K562 (cell line): ENCODE measurements around the gene KIFC3. TPM values are rescaled to one million over a fixed set of nuclear protein-coding genes. Genes with fewer than 3 reads are reported as not detected.
A peak's percentile ranks its signal among the peaks of the same experiment; 100 is the strongest.

Experiments used
- MLX ChIP-seq, 2 experiments: fragments of 450-650 bp in 1 of 2; sonication (generic) in 1 of 2; formaldehyde crosslinking; conservative IDR thresholded peaks; 2 replicates each; pipeline versions ENCODE4 v1.4.0 to v1.8.1; 2020 to 2022; ENCODE audit warnings: mild to moderate bottlenecking in 1 of 2, missing genetic modification reagents in 1 of 2
- MYC ChIP-seq, 2 experiments: fragments of 250-450 bp in 1 of 2; sonication (Bioruptor Pico) in 1 of 2; IDR thresholded peaks; 2 replicates each; pipeline versions ENCODE4 v1.5.1 to v1.6.1; 2012 to 2021; ENCODE audit warnings: low read depth in 2 of 2, borderline replicate concordance in 1 of 2, improper control_type of control experiment in 1 of 2, low read length in 1 of 2, mild to moderate bottlenecking in 1 of 2, moderate library complexity in 1 of 2
- NFRKB ChIP-seq: fragments of 450-650 bp; IDR thresholded peaks from 2 replicates; pipeline ENCODE4 v1.6.1; 2016; ENCODE audit warnings: low read depth
- POLR3A ChIP-seq: IDR thresholded peaks from 2 replicates; pipeline ENCODE4 v1.6.1; 2011; ENCODE audit warnings: borderline replicate concordance, mild to moderate bottlenecking, moderate library complexity; ENCODE audit not compliant: insufficient read length, insufficient read depth; ENCODE audit errors: extremely low read depth
- RBFOX2 ChIP-seq: fragments of 200-400 bp; formaldehyde crosslinking; IDR thresholded peaks from 2 replicates; pipeline ENCODE4 v1.6.1; 2017; ENCODE audit warnings: low read depth, mild to moderate bottlenecking, low read length, moderate library complexity
- U2AF1 ChIP-seq: fragments of 200-400 bp; formaldehyde crosslinking; optimal IDR thresholded peaks from 2 replicates; pipeline ENCODE3; 2017; ENCODE audit warnings: mild to moderate bottlenecking, low read depth, low read length, moderate library complexity
- ZBTB12 ChIP-seq: fragments of 250-450 bp; sonication (Bioruptor Pico); IDR thresholded peaks from 2 replicates; pipeline ENCODE4 v1.4.0; 2020
- ZNF277 ChIP-seq: fragments of 250-450 bp; sonication (Bioruptor Pico); IDR thresholded peaks from 2 replicates; pipeline ENCODE4 v1.8.0; 2022; ENCODE audit warnings: inconsistent platforms, mild to moderate bottlenecking, moderate library complexity, borderline replicate concordance
- ZNF561 ChIP-seq: fragments of 450-650 bp; formaldehyde crosslinking; conservative IDR thresholded peaks from 2 replicates; pipeline ENCODE4 v1.4.0; 2020; ENCODE audit warnings: mild to moderate bottlenecking, moderate library complexity
- polyA plus RNA-seq, 8 experiments: library from polyadenylated mRNA; depleted of rRNA in 4 of 8; stranded (reverse) in 5 of 8; unstranded in 3 of 8; fragments of >200 nt; fragmentation: Nextera tagmentation in 2 of 8; fragmentation: Illumina TruSeq in 1 of 8; extraction: Ambion mirVana in 2 of 8; extraction: Trizol in 1 of 8; gene quantifications; 2 replicates each; pipeline versions ENCODE4 v1.2.1 to v1.2.3, GENCODE V29; 2011 to 2014; ENCODE audit warnings: inconsistent platforms in 1 of 8, missing spikeins in 1 of 8
- total RNA-seq, 7 experiments: library from RNA; depleted of rRNA in 6 of 7; stranded (reverse); fragments of >200 nt in 6 of 7; fragmentation: Illumina TruSeq in 2 of 7; extraction: Trizol in 2 of 7; gene quantifications; 2 replicates each; pipeline versions ENCODE4 v1.2.1 to v1.2.3, GENCODE V29; 2011 to 2021; ENCODE audit warnings: low replicate concordance in 1 of 7
- TF ChIP-seq, protein P1 (sequence below): sonication (generic); formaldehyde crosslinking; IDR thresholded peaks from 2 replicates; pipeline ENCODE4 v1.8.1; 2023; ENCODE audit warnings: mild to moderate bottlenecking, missing genetic modification reagents
- TF ChIP-seq, protein P2 (sequence below): fragments of 250-450 bp; sonication (Bioruptor Pico); IDR thresholded peaks from 2 replicates; pipeline ENCODE4 v1.5.0; 2021; ENCODE audit warnings: mild to moderate bottlenecking, borderline replicate concordance
- TF ChIP-seq, protein P3 (sequence below): fragments of 250-450 bp; sonication (Bioruptor Pico); IDR thresholded peaks from 2 replicates; pipeline ENCODE4 v1.8.0; 2022; ENCODE audit warnings: moderate library complexity, mild to moderate bottlenecking, inconsistent platforms
- TF ChIP-seq, protein P4 (sequence below): fragments of 250-450 bp; sonication (Bioruptor Pico); IDR thresholded peaks from 2 replicates; pipeline ENCODE4 v1.8.0; 2021; ENCODE audit warnings: moderate library complexity, mild to moderate bottlenecking, inconsistent platforms

Gene KIFC3
- total and polyA plus RNA-seq, 9 of the 15 experiments (the other 6 are each of a cell fraction or from before 2014, with no cell fraction given): 0.23 to 105 (median 26.2) TPM

DNA sequence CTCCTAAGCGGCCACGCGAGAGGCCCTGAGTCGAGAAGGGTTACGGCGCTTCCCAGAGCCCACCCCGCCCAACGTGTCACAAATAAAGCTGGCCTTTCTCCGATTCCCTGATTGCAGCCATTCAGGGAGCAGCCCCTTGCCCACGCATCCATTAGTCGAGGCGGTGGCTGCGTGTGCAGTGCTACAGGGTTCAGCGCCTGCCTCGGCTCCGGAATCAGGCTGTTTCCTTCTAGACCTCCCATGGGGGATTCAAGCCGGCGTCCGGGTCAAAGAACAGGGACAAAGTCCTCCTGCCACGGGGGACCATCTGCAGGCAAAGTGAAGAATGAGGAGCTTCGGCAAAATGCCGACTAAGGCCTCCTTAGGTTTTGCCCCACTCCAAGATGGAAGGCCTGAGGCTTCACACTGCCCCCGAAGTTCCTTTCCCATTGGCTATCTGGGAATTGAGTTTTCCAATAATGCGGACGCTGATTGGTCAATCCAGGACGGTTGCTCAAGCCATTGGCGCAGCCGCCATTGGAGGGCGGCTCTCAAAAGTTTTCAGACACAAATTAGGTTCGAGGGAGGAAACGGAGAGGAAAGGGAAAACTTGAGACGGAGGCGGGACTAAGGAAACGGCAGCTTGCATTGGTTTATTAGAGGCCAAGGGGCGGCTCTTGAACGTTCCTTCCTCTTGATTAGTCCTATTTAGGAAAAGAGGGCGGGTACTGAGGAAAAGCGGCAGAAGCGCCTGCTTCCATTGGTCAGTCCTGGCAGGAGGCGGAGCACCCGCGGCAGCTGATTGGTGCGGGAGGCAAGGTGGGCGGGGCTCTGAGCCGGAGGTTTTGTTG, 67.2 kb downstream of the KIFC3 start (continued):
- no peak for TF ChIP-seq ZNF277 (CRISPR knock-in tag)
- no peak for TF ChIP-seq POLR3A
- TF ChIP-seq, protein P1, sequence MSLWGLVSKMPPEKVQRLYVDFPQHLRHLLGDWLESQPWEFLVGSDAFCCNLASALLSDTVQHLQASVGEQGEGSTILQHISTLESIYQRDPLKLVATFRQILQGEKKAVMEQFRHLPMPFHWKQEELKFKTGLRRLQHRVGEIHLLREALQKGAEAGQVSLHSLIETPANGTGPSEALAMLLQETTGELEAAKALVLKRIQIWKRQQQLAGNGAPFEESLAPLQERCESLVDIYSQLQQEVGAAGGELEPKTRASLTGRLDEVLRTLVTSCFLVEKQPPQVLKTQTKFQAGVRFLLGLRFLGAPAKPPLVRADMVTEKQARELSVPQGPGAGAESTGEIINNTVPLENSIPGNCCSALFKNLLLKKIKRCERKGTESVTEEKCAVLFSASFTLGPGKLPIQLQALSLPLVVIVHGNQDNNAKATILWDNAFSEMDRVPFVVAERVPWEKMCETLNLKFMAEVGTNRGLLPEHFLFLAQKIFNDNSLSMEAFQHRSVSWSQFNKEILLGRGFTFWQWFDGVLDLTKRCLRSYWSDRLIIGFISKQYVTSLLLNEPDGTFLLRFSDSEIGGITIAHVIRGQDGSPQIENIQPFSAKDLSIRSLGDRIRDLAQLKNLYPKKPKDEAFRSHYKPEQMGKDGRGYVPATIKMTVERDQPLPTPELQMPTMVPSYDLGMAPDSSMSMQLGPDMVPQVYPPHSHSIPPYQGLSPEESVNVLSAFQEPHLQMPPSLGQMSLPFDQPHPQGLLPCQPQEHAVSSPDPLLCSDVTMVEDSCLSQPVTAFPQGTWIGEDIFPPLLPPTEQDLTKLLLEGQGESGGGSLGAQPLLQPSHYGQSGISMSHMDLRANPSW: no peak
- TF ChIP-seq ZBTB12 (CRISPR knock-in tag): no peak
- no peak for TF ChIP-seq U2AF1
- TF ChIP-seq, protein P2, sequence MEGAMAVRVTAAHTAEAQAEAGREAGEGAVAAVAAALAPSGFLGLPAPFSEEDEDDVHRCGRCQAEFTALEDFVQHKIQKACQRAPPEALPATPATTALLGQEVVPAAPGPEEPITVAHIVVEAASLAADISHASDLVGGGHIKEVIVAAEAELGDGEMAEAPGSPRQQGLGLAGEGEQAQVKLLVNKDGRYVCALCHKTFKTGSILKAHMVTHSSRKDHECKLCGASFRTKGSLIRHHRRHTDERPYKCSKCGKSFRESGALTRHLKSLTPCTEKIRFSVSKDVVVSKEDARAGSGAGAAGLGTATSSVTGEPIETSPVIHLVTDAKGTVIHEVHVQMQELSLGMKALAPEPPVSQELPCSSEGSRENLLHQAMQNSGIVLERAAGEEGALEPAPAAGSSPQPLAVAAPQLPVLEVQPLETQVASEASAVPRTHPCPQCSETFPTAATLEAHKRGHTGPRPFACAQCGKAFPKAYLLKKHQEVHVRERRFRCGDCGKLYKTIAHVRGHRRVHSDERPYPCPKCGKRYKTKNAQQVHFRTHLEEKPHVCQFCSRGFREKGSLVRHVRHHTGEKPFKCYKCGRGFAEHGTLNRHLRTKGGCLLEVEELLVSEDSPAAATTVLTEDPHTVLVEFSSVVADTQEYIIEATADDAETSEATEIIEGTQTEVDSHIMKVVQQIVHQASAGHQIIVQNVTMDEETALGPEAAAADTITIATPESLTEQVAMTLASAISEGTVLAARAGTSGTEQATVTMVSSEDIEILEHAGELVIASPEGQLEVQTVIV: no peak
- TF ChIP-seq, protein P3, sequence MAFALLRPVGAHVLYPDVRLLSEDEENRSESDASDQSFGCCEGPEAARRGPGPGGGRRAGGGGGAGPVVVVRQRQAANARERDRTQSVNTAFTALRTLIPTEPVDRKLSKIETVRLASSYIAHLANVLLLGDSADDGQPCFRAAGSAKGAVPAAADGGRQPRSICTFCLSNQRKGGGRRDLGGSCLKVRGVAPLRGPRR: no peak
- peak; percentile 79 for TF ChIP-seq RBFOX2
- TF ChIP-seq, protein P4, sequence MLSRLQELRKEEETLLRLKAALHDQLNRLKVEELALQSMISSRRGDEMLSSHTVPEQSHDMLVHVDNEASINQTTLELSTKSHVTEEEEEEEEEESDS: no peak
- TF ChIP-seq NFRKB: peak; percentile 98
- no peak for TF ChIP-seq ZNF561 (CRISPR knock-in tag)
- TF ChIP-seq MYC (IDR thresholded peaks at IDR 0.05; ENCODE audit: low read depth, low read length): peak; percentile 24; the same call in 1 of the 2 replicates
- TF ChIP-seq MYC (CRISPR knock-in tag; IDR thresholded peaks at IDR 0.05; ENCODE audit: borderline replicate concordance, low read depth): peak; percentile 81; the same call in 1 of the 2 replicates
- TF ChIP-seq MLX (CRISPR knock-in tag; conservative IDR thresholded peaks at IDR 0.05): no peak
